HEK293 (cell line): Measurements from ENCODE around the gene PHLDB1.

Experiments
- CTCF ChIA-PET: fragments of 350-600 bp; formaldehyde crosslinking; extraction: SDS; loops from one replicate; lab custom pipeline; 2021; ENCODE audit warnings: antibody characterized with exemption; lab: Yijun Ruan, JAX
- POLR2A ChIA-PET: fragments of 300-600 bp; formaldehyde crosslinking; extraction: SDS; loops from one replicate; lab custom pipeline; 2020; ENCODE audit warnings: antibody characterized with exemption, inconsistent platforms; lab: Yijun Ruan, JAX
- H3K27ac ChIP-seq: fragments of 200-500 bp; sonication (Bioruptor generic); 2 replicates; pipeline ENCODE4 v1.5.1; 2014; ENCODE audit warnings: low read depth, low read length, control low read depth, inconsistent platforms; ENCODE audit errors: extremely low read depth
- H3K36me3 ChIP-seq, 2 experiments: fragments of 200-500 bp in 1 of 2; sonication (Bioruptor generic) in 1 of 2; 1 replicate in 1 of 2; 2 replicates in 1 of 2; pipeline ENCODE4 v1.5.1; 2014 to 2017; ENCODE audit warnings: inconsistent platforms in 2 of 2, low read length in 2 of 2; ENCODE audit not compliant: control insufficient read depth in 2 of 2, insufficient read depth in 1 of 2
- H3K4me1 ChIP-seq: fragments of 200-500 bp; sonication (Bioruptor generic); 2 replicates; pipeline ENCODE4 v1.5.1; 2014; ENCODE audit warnings: mild to moderate bottlenecking, low read length, inconsistent platforms; ENCODE audit not compliant: control insufficient read depth, insufficient read depth
- H3K4me3 ChIP-seq: 2 replicates; pipeline ENCODE4 v1.5.1; 2011; ENCODE audit warnings: low read depth, mild to moderate bottlenecking, control low read depth, low read length, moderate library complexity
- H3K9me3 ChIP-seq: fragments of 200-500 bp; sonication (Bioruptor generic); 2 replicates; pipeline ENCODE4 v1.5.1; 2014; ENCODE audit warnings: low read depth, low read length, inconsistent platforms; ENCODE audit not compliant: control insufficient read depth, insufficient read depth
- BCL11B ChIP-seq: fragments of 450-650 bp; formaldehyde crosslinking; IDR thresholded peaks from 2 replicates; pipeline ENCODE4 v1.5.1; 2016; ENCODE audit warnings: low read depth, missing biosample characterization, missing genetic modification characterization
- GLI4 ChIP-seq: fragments of 450-650 bp; formaldehyde crosslinking; IDR thresholded peaks from 2 replicates; pipeline ENCODE4 v1.5.1; 2016; ENCODE audit warnings: missing biosample characterization, missing genetic modification characterization
- HIC1 ChIP-seq: fragments of 450-650 bp; formaldehyde crosslinking; IDR thresholded peaks from 2 replicates; pipeline ENCODE4 v1.5.1; 2016; ENCODE audit warnings: missing biosample characterization, missing genetic modification characterization
- PRDM1 ChIP-seq: fragments of 450-650 bp; formaldehyde crosslinking; IDR thresholded peaks from 2 replicates; pipeline ENCODE4; 2016; ENCODE audit warnings: missing biosample characterization, missing genetic modification characterization
- PRDM4 ChIP-seq: fragments of 450-650 bp; formaldehyde crosslinking; IDR thresholded peaks from 2 replicates; pipeline ENCODE4 v1.5.1; 2017; ENCODE audit warnings: missing biosample characterization, missing genetic modification characterization
- REPIN1 ChIP-seq: fragments of 450-650 bp; formaldehyde crosslinking; IDR thresholded peaks from 2 replicates; pipeline ENCODE4 v1.5.1; 2017; ENCODE audit warnings: missing biosample characterization, missing genetic modification characterization, low read depth
- TCF7L2 ChIP-seq: IDR thresholded peaks from 2 replicates; pipeline ENCODE4 v1.6.1; 2011; ENCODE audit warnings: low read depth, mild to moderate bottlenecking, inconsistent platforms, low read length, moderate library complexity, borderline replicate concordance
- ZBTB1 ChIP-seq: fragments of 450-650 bp; formaldehyde crosslinking; IDR thresholded peaks from 2 replicates; pipeline ENCODE4 v1.5.1; 2016; ENCODE audit warnings: missing biosample characterization, missing genetic modification characterization
- ZBTB20 ChIP-seq: fragments of 450-650 bp; formaldehyde crosslinking; IDR thresholded peaks from 2 replicates; pipeline ENCODE4 v1.5.1; 2016; ENCODE audit warnings: missing biosample characterization, missing genetic modification characterization
- ZNF10 ChIP-seq: fragments of 450-650 bp; formaldehyde crosslinking; IDR thresholded peaks from 2 replicates; pipeline ENCODE4 v1.5.1; 2017; ENCODE audit warnings: missing biosample characterization, missing genetic modification characterization
- ZNF146 ChIP-seq: fragments of 450-650 bp; formaldehyde crosslinking; IDR thresholded peaks from 2 replicates; pipeline ENCODE4 v1.5.1; 2016; ENCODE audit warnings: missing biosample characterization, missing genetic modification characterization
- ZNF155 ChIP-seq: fragments of 450-650 bp; formaldehyde crosslinking; IDR thresholded peaks from 2 replicates; pipeline ENCODE4 v1.5.1; 2016; ENCODE audit warnings: missing biosample characterization, missing genetic modification characterization
- ZNF157 ChIP-seq: fragments of 450-650 bp; formaldehyde crosslinking; IDR thresholded peaks from 2 replicates; pipeline ENCODE4 v1.5.1; 2016; ENCODE audit warnings: missing biosample characterization, missing genetic modification characterization
- ZNF174 ChIP-seq: fragments of 450-650 bp; formaldehyde crosslinking; IDR thresholded peaks from 2 replicates; pipeline ENCODE4 v1.5.0; 2017; ENCODE audit warnings: missing biosample characterization, mild to moderate bottlenecking, missing genetic modification characterization
- ZNF19 ChIP-seq: fragments of 450-650 bp; formaldehyde crosslinking; IDR thresholded peaks from 2 replicates; pipeline ENCODE4; 2016; ENCODE audit warnings: missing biosample characterization, missing genetic modification characterization, low read depth
- ZNF2 ChIP-seq: fragments of 450-650 bp; formaldehyde crosslinking; IDR thresholded peaks from 2 replicates; pipeline ENCODE4 v1.5.1; 2016; ENCODE audit warnings: missing biosample characterization, missing genetic modification characterization
- ZNF202 ChIP-seq: fragments of 450-650 bp; formaldehyde crosslinking; IDR thresholded peaks from 2 replicates; pipeline ENCODE4 v1.5.1; 2016; ENCODE audit warnings: missing biosample characterization, missing genetic modification characterization, borderline replicate concordance
- ZNF350 ChIP-seq: fragments of 450-650 bp; formaldehyde crosslinking; IDR thresholded peaks from 2 replicates; pipeline ENCODE4 v1.5.0; 2017; ENCODE audit warnings: missing biosample characterization, mild to moderate bottlenecking, missing genetic modification characterization
- ZNF433 ChIP-seq: fragments of 450-650 bp; formaldehyde crosslinking; IDR thresholded peaks from 2 replicates; pipeline ENCODE4 v1.5.1; 2016; ENCODE audit warnings: missing biosample characterization, missing genetic modification characterization, low read depth
- ZNF514 ChIP-seq: fragments of 450-650 bp; formaldehyde crosslinking; IDR thresholded peaks from 2 replicates; pipeline ENCODE4 v1.5.1; 2016; ENCODE audit warnings: missing biosample characterization, missing genetic modification characterization
- ZNF560 ChIP-seq: fragments of 450-650 bp; formaldehyde crosslinking; IDR thresholded peaks from 2 replicates; pipeline ENCODE4 v1.5.1; 2017; ENCODE audit warnings: missing biosample characterization, missing genetic modification characterization, borderline replicate concordance
- ZNF626 ChIP-seq: fragments of 450-650 bp; sonication (Bioruptor Pico); formaldehyde crosslinking; IDR thresholded peaks from 2 replicates; pipeline ENCODE4 v1.5.1; 2018; ENCODE audit warnings: missing biosample characterization, missing genetic modification characterization, inconsistent platforms
- ZNF768 ChIP-seq: fragments of 450-650 bp; formaldehyde crosslinking; IDR thresholded peaks from 2 replicates; pipeline ENCODE4 v1.5.1; 2018; ENCODE audit warnings: missing biosample characterization, mild to moderate bottlenecking, missing genetic modification characterization
- ZNF830 ChIP-seq: fragments of 450-650 bp; IDR thresholded peaks from 2 replicates; pipeline ENCODE4 v1.5.0; 2018; ENCODE audit warnings: missing biosample characterization, missing genetic modification characterization, low read depth, mild to moderate bottlenecking, moderate library complexity
- ZSCAN16 ChIP-seq: fragments of 450-650 bp; formaldehyde crosslinking; IDR thresholded peaks from 2 replicates; pipeline ENCODE4 v1.5.1; 2016; ENCODE audit warnings: missing biosample characterization, missing genetic modification characterization
- ZSCAN4 ChIP-seq: fragments of 450-650 bp; formaldehyde crosslinking; IDR thresholded peaks from 2 replicates; pipeline ENCODE4 v1.5.1; 2017; ENCODE audit warnings: missing biosample characterization, missing genetic modification characterization

PHLDB1 gene

GRCh38 chr11:118641397-118642019 lies 34.1 kb downstream of the PHLDB1 start:
- H3K27ac ChIP-seq, result no peak overlapping the region
- no peak overlapping the region for H3K4me3 ChIP-seq
- CTCF ChIA-PET, result interaction anchor here (0.7 to 1.5 kb wide), 4 partner anchors 33 to 47 kb away, joined by 3 to 4 read pairs (median 4); no protein-coding TSS in a partner anchor
- no peaks in the 10 kb centered on the region for H3K9me3 ChIP-seq
- peaks cover 0 to 89% of the 10 kb centered on the region in 2 experiments; a peak in 2 of 3 replicates for H3K36me3 ChIP-seq
- POLR2A ChIA-PET, result no interaction called here
- peak; percentile 69; the same call in 1 of the 2 replicates for TF ChIP-seq PRDM4
- TF ChIP-seq ZNF768, result no peak
- H3K4me1 ChIP-seq, result no peaks in the 10 kb centered on the region

GRCh38 chr11:118643142-118643994 lies 36.0 kb downstream of the PHLDB1 start:
- H3K9me3 ChIP-seq, result no peaks in the 10 kb centered on the region
- no peak overlapping the region for H3K4me3 ChIP-seq
- ChIA-PET CTCF (interaction anchor here (0.6 to 0.9 kb wide), 2 partner anchors 16 to 498 kb away, joined by 3 to 6 read pairs; no protein-coding TSS in a partner anchor), POLR2A (interaction anchor here (1.7 kb wide), 1 partner anchor 9 kb away, joined by 6 read pairs; no protein-coding TSS in a partner anchor)
- no peaks in the 10 kb centered on the region for H3K4me1 ChIP-seq
- H3K27ac ChIP-seq, result no peak overlapping the region
- no peak for TF ChIP-seq ZNF19 (tag by site-specific recombination)
- no peak for TF ChIP-seq PRDM1
- no peak for TF ChIP-seq ZBTB20 (tag by site-specific recombination)
- TF ChIP-seq ZNF350 (tag by site-specific recombination), result no peak
- TF ChIP-seq ZNF157 (tag by site-specific recombination), result no peak
- TF ChIP-seq ZNF146 (tag by site-specific recombination), result no peak
- TF ChIP-seq ZNF514 (tag by site-specific recombination), result no peak
- no peak for TF ChIP-seq REPIN1 (tag by site-specific recombination)
- TF ChIP-seq ZNF174 (tag by site-specific recombination), result no peak
- TF ChIP-seq ZNF2 (tag by site-specific recombination), result no peak
- no peak for TF ChIP-seq ZNF830
- TF ChIP-seq ZNF433, result no peak
- no peak for TF ChIP-seq ZNF626
- TF ChIP-seq BCL11B (tag by site-specific recombination), result no peak
- TF ChIP-seq ZNF155 (tag by site-specific recombination), result no peak
- TF ChIP-seq, all 188 proteins: peak for 0
- peaks cover 0 to 87% of the 10 kb centered on the region in 2 experiments; a peak in 2 of 3 replicates for H3K36me3 ChIP-seq

GRCh38 chr11:118643995-118644345 lies 36.6 kb downstream of the PHLDB1 start:
- Histone ChIP-seq H3K27ac (no peak overlapping the region), H3K4me3 (no peak overlapping the region), H3K36me3 (peaks cover 0 to 87% of the 10 kb centered on the region in 2 experiments; a peak in 2 of 3 replicates), H3K9me3 (no peaks in the 10 kb centered on the region), H3K4me1 (no peaks in the 10 kb centered on the region)
- ChIA-PET POLR2A (interaction anchor here (1.7 kb wide), 1 partner anchor 9 kb away, joined by 6 read pairs; no protein-coding TSS in a partner anchor), CTCF (interaction anchor here (2.0 kb wide), 1 partner anchor 8 kb away, joined by 6 read pairs; no protein-coding TSS in a partner anchor)
- TF ChIP-seq ZNF560 (tag by site-specific recombination), result no peak
- TF ChIP-seq HIC1 (tag by site-specific recombination), result no peak
- no peak for TF ChIP-seq ZBTB1 (tag by site-specific recombination)
- TF ChIP-seq ZSCAN4, result no peak
- TF ChIP-seq ZNF10, result no peak
- no peak for TF ChIP-seq ZNF202 (tag by site-specific recombination)
- TF ChIP-seq ZSCAN16 (tag by site-specific recombination), result no peak
- TF ChIP-seq GLI4 (tag by site-specific recombination), result no peak
- TF ChIP-seq ZNF626, result no peak
- no peak for TF ChIP-seq TCF7L2
